HG03159 (cell line): ENCODE measurements around the gene MB.
"Not testable (repeated sequence)": the region's sequence is repeated elsewhere in the genome, so short reads cannot be mapped to it uniquely, and the experiment has no call there.

Source experiments
- ATAC-seq: cut with Tn5 transposase; IDR thresholded peaks from one replicate; pipeline ENCODE4 v1.9.1; 2021; ENCODE audit warnings: mild to moderate bottlenecking, moderate library complexity; ENCODE audit not compliant: unreplicated experiment

Gene MB

DNA sequence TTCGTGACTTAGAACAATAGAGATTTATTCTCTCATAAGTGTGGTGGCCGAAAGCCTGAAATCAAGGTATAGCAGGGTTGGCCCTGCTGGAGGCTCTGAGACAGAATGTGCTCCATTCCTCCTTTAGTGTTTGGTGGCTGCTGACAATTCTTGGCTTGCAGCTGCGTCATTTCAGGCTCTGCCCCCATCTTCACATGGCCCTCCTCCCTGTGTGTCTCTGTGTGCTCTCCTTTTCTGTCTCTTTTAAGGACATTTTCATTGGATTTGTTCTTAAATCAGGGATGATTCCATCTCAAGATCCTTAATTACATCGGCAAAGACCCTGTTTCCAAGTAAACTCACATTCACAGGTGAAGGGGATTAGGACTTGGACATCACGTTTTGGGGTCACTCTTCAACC is 20.9 kb upstream of the MB start:
- no peak for ATAC-seq

GRCh38 chr22:35637254-35637653 is 20.1 kb upstream of the MB start:
- no peak for ATAC-seq

GRCh38 chr22:35634943-35635540 is 17.9 kb upstream of the MB start:
- no peak for ATAC-seq

GRCh38 chr22:35634015-35634414 is 16.9 kb upstream of the MB start:
- no peak for ATAC-seq

GRCh38 chr22:35633520-35633919 is 16.4 kb upstream of the MB start:
- no peak for ATAC-seq

- ATAC-seq = no peak
Observed at GRCh38 chr22:35632935-35633334, 15.8 kb upstream of the MB start.

DNA sequence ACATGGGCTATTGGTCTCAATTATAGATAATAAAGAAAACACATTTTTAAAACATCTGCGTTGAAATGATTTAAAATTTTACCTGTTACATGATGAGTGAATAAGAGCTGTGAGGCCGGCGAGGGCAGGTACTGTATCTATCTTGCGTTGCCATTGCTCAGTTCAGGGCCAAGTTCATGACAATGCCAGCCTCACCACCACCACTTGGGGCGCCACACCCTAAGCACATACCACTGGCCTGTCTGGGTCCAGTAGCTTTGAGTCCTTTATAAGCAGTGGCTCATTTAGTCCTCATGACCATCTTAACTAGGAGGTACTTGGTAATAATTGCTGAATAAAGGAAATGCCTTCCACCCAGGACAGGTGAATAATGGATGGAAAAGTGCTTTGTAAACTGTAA is 14.5 kb upstream of the MB start:
- no peak for ATAC-seq

DNA sequence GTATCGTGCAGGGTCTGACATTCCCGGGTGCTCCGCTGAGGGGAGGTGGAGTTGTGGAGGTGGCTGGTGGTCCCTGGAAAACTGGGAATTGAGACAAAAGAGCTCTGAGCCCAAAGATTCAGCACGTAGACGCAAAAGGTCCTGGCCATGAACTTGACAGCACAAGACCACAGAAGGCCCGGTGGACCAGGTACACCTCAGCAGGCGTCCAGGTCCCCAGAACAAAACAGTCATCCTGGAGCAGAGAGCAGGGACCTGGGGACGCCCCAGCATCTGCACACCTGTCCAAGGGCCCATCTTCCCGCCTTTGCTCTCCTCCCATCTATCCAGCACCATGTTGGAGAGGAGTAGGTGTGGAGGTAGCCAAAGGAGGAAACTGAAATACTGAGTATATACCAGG is 13.8 kb upstream of the MB start:
- ATAC-seq = no peak

GRCh38 chr22:35630387-35630793 is 13.3 kb upstream of the MB start:
- no peak for ATAC-seq

GRCh38 chr22:35629406-35630216 is 12.5 kb upstream of the MB start:
- no peak for ATAC-seq

DNA sequence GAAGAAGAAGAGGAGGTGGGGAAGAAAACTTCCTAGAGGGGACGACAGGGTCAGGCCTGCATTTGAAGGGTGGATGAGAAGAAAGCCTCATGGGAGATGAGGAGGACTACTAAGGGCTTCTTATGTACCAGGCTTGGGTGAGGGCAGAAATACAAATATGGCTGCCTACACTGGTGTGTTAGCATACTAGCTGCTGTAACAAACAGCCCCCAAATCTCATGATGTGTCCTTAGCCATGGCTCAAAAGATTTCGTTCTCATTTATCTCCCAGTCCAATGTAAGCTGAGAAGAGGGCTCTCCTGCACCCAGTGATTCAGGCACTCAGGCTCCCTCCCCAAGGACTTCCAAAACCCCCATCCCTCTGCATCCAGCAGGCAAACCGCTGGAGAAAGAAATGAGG is 11.6 kb upstream of the MB start:
- no peak for ATAC-seq

DNA sequence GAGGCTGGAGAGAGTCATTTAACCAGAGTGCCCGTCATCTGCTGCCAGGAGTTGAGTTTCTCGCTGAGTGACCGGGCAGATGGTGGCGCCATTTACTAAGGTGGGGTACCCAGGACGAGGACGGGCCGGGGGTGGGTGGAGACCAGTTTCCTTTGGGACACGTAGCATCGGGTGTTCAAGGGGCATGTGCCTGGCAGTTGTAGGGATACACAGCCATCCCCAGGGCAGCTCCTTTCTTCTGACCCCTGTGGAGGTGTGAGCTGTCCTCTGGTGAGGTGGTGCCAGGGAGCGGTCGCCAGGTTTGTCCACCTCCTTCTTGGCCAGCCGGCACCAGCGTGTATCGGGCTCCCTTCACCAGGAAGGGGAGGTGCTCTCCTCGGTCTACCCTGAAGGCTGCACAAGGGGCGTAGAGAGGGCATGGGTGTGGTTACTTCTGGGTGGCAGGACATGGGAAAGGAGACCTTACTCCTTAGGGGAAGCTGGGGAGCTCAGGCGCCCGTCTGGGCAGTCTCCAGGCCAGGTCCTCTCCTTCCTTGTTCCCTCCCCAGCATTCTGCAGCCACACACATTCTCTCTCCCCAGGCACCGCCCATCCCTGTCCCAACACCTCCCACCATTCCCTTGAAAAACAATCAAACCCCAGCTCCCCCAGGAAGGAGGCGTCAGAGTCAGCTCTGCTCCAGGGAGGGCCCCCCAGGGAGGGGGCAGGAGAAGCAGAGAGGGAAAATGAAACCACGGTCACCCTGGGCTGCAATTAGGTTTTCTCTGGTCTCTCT is 10.3 kb upstream of the MB start:
- no peak for ATAC-seq

DNA sequence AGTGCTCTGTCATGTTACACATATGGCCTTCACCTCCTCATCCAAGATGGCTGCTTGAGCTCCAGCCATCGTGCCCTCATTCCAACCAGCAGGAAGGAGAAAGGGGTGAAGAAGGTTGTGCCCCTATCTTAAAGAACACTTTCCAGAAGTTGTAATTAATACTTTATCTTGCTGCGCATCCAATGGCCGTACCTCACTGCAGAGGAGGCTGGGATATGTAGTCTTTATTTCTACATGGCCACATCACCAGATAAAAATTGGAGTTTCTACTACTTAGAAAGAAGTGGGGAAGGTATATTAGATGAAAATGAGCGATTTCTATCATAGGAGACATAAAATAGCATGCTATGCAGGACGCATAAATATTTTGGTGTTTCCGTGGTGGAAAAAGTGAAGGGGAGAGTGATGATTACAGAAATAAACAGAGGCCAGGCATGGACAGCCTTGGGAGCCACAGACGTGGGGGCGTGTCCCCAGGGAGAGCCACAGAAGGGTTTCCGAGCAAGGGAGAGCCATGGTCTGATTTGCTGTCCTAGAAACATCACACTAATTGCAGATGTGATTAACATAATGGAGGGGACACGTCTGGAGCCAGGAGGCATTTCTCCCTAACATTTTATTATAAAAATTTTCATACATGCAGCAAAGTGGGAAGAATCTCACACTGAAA is 8.8 kb upstream of the MB start:
- no peak for ATAC-seq

GRCh38 chr22:35624547-35624946 is 7.4 kb upstream of the MB start:
- ATAC-seq = no peak

GRCh38 chr22:35623885-35624284 is 6.8 kb upstream of the MB start:
- not testable (repeated sequence) for ATAC-seq

GRCh38 chr22:35622191-35622913 is 5.2 kb upstream of the MB start:
- no peak for ATAC-seq

GRCh38 chr22:35621451-35621850 is 4.3 kb upstream of the MB start:
- no peak for ATAC-seq

DNA sequence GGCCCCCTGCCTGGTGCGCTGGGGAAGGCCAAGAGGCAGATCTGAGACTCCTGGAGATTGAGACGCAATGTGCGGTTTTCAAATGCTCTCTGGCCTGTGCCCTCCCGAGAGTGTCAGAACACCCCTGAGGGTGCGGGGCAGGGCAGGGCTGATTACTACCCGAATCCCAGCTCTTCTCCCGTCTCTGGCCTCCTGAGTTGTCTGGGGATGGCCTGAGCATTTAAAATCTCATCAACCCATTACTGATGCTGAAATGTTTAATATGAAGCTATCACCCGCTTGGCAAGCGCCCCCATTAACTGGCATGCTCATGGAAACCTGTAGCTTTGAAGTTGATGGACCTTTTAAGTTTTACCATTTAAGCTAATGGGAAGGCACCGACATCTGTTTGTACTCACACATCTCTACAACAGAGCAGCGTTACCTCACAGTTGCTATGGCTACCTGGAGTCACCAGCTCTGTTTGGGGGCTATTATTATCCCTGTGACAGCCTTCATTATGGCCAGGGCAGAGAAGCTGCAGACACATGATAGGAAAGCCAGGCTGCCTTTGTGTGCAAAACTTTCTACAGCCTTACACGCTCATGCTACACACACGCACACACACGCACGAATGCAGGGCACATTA is 3.6 kb upstream of the MB start:
- ATAC-seq = no peak

GRCh38 chr22:35619336-35620094 is 2.4 kb upstream of the MB start:
- ATAC-seq = no peak
